ENCODE measurements around the gene ABHD11. TPM values are rescaled to one million over a fixed set of nuclear protein-coding genes. Genes with fewer than 3 reads are reported as not detected.

The ABHD11 gene
- total RNA-seq, 5 donors from 2014 or later (not counting 1 experiment from before 2014, with no cell fraction given), result 14.5 to 24.3 (median 18.8) TPM

DNA sequence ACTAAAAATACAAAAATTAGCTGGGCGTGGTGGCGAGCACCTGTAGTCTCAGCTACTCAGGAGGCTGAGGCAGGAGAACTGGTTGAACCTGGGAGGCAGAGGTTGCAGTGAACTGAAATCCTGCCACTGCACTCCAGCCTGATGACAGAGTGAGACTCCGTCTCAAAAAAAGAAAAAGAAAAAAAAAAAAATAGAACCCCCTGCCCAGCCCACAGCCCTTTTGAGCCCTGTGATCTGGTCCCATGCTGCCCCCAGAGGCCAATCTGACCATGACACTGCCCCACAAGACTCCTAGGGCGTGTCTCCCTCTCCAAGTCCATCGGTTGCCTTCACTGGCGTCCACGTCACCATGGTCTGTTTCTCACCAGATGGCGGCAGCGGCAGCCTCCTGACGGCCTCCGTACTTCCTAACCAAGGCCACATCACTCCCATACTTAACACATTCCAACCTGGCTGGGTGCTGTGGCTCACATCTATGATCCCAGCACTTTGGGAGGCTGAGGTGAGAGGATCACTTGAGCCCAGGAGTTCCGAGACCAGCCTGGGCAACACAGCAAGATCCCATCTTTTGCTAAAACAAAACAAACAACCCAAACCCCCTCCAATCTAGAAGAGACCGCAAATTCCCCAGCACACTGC, 37.1 kb downstream of the ABHD11 start:
- ChIA-PET POLR2A (interaction anchor here in 1 of 2 donors (0.7 to 1.1 kb wide), 2 partner anchors 10 to 178 kb away, joined by 4 read pairs; no protein-coding TSS in a partner anchor), CTCF (interaction anchor here in 1 of 2 donors (0.5 to 1.9 kb wide), 5 partner anchors 16 to 144 kb away, joined by 3 to 5 read pairs (median 4); partner anchors contain the start of gene BCL7B)
- Histone ChIP-seq H3K4me3 (ENCODE audit: control insufficient read depth in 1 of 2, extremely low read depth in 1 of 2, low read length in 1 of 2) (no peak overlapping the region), H3K27ac (ENCODE audit: low read length) (no peak overlapping the region), H3K9me3 (no peaks in the 10 kb centered on the region), H3K4me1 (ENCODE audit: control insufficient read depth in 1 of 2, extremely low read depth in 1 of 2, insufficient read depth in 2 of 2, low read length in 2 of 2) (peaks cover 0 to 10% of the 10 kb centered on the region in 2 experiments), H3K36me3 (ENCODE audit: control insufficient read depth in 2 of 2, extremely low read depth in 1 of 2, insufficient read depth in 1 of 2, low read length in 1 of 2) (peaks cover 7 to 27% of the 10 kb centered on the region in 2 donors), H3K27me3 (replicated peaks in 1 of 2; ENCODE audit: control insufficient read depth in 2 of 2, extremely low read depth in 1 of 2, insufficient read depth in 2 of 2, low read length in 1 of 2) (no peaks in the 10 kb centered on the region)
- Mint-ChIP-seq H3K27ac (peak overlapping the region in 1 of 2 donors; percentile 43), H3K4me1 (peaks cover 3 to 4% (median 3%) of the 10 kb centered on the region in 3 donors), H3K4me3 (no peak overlapping the region), H3K9me3 (no peaks in the 10 kb centered on the region), H3K27me3 (no peaks in the 10 kb centered on the region), H3K36me3 (peaks cover 31% of the 10 kb centered on the region)
- ATAC-seq (replicated peaks in 1 of 4), result peak in 2 of 4 experiments; percentile 27
- DNase-seq, result peak in 5 of 35 experiments; percentile 17 to 43 (median 33)
- WGBS (ENCODE audit: insufficient coverage), result 87% methylated on average over 4 of the region's 13 CpGs

DNA sequence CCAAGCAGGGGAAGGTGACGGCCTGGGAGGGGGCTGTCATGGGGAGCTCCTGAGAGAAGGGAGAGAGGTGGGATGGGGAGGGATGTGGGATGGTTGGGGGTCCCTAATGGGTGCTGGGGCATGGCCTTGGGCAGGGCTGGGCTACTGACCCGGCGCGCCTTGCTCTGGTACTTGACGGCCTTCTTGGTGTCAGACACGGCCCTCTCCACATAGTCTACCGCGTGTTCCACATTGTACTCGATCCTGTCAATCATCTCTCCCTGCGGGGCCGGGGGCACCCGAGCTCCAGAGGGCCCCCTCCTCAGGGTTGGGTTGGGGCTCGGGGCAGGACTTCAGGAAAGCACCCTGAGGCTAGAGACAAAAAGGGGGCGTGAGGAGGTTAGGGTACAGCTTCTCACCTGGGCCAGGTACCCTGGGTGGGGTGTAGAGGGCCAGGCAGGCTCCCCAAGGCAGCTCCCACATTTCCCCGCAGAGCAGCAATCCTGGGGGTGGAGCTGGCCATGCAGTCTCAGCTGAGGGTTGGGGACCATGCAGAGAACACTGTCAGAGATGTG, 37.9 kb downstream of the ABHD11 start:
- H3K9me3 Mint-ChIP-seq, result no peaks in the 10 kb centered on the region
- DNase-seq (no peak), ATAC-seq (replicated peaks in 1 of 4) (no peak)
- no peaks in the 10 kb centered on the region for H3K9me3 ChIP-seq
- WGBS (ENCODE audit: insufficient coverage), result 92% methylated on average over 14 of the region's 15 CpGs
- peaks cover 0 to 4% (median 3%) of the 10 kb centered on the region in 3 donors for H3K4me1 Mint-ChIP-seq
- H3K27me3 Mint-ChIP-seq, result no peaks in the 10 kb centered on the region
- H3K36me3 Mint-ChIP-seq, result peaks cover 38% of the 10 kb centered on the region
- H3K4me3 Mint-ChIP-seq, result no peak overlapping the region
- peaks cover 0 to 10% of the 10 kb centered on the region in 2 experiments for H3K4me1 ChIP-seq (ENCODE audit: control insufficient read depth in 1 of 2, extremely low read depth in 1 of 2, insufficient read depth in 2 of 2, low read length in 2 of 2)
- peaks cover 8 to 35% of the 10 kb centered on the region in 2 donors for H3K36me3 ChIP-seq (ENCODE audit: control insufficient read depth in 2 of 2, extremely low read depth in 1 of 2, insufficient read depth in 1 of 2, low read length in 1 of 2)
- no peak overlapping the region for H3K27ac ChIP-seq (ENCODE audit: low read length)
- H3K27me3 ChIP-seq (replicated peaks in 1 of 2; ENCODE audit: control insufficient read depth in 2 of 2, extremely low read depth in 1 of 2, insufficient read depth in 2 of 2, low read length in 1 of 2), result no peaks in the 10 kb centered on the region
- ChIA-PET CTCF (interaction anchor here in 1 of 2 donors (0.7 to 1.9 kb wide), 3 partner anchors 17 to 143 kb away, joined by 3 to 4 read pairs (median 3); partner anchors contain the start of gene BCL7B), POLR2A (interaction anchor here in 1 of 2 donors (0.6 to 1.1 kb wide), 3 partner anchors 9 to 179 kb away, joined by 4 to 5 read pairs (median 4); no protein-coding TSS in a partner anchor)
- H3K4me3 ChIP-seq (ENCODE audit: control insufficient read depth in 1 of 2, extremely low read depth in 1 of 2, low read length in 1 of 2), result no peak overlapping the region
- no peak overlapping the region for H3K27ac Mint-ChIP-seq

DNA sequence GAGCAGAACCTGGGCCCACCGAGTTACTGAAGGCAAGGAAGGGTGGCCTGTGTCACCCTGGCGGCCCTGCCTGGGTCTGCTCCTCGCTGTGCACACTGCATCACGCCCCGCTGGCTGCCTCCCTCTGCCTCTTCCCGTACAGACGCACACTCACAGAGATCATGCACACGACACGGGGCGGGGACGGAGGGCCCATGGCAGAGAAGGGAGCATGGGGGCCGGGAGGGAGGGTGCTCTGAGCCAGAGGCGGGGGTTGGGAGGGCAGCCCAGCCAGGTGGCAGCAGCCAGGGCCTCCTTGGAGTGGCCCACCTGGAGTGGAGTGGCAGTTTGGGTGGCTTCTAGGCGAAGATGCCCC, 38.6 kb downstream of the ABHD11 start:
- DNase-seq, result no peak
- POLR2A ChIA-PET, result interaction anchor here in 1 of 2 donors (1.1 kb wide), 1 partner anchor 9 kb away, joined by 4 read pairs; no protein-coding TSS in a partner anchor
- no peak overlapping the region for H3K27ac ChIP-seq (ENCODE audit: low read length)
- Mint-ChIP-seq H3K36me3 (peaks cover 42% of the 10 kb centered on the region), H3K27me3 (no peaks in the 10 kb centered on the region), H3K4me1 (peaks cover 0 to 4% (median 3%) of the 10 kb centered on the region in 3 donors), H3K4me3 (no peak overlapping the region), H3K27ac (no peak overlapping the region), H3K9me3 (no peaks in the 10 kb centered on the region)
- H3K36me3 ChIP-seq (ENCODE audit: control insufficient read depth in 2 of 2, extremely low read depth in 1 of 2, insufficient read depth in 1 of 2, low read length in 1 of 2), result peaks cover 12 to 41% of the 10 kb centered on the region in 2 donors
- H3K4me1 ChIP-seq (ENCODE audit: control insufficient read depth in 1 of 2, extremely low read depth in 1 of 2, insufficient read depth in 2 of 2, low read length in 2 of 2), result peaks cover 0 to 10% of the 10 kb centered on the region in 2 experiments
- H3K9me3 ChIP-seq, result no peaks in the 10 kb centered on the region
- no peak for ATAC-seq (replicated peaks in 1 of 4)
- no peak overlapping the region for H3K4me3 ChIP-seq (ENCODE audit: control insufficient read depth in 1 of 2, extremely low read depth in 1 of 2, low read length in 1 of 2)
- CTCF ChIA-PET, result no interaction called here
- WGBS (ENCODE audit: insufficient coverage), result 96% methylated on average over 13 of the region's 14 CpGs
- no peaks in the 10 kb centered on the region for H3K27me3 ChIP-seq (replicated peaks in 1 of 2; ENCODE audit: control insufficient read depth in 2 of 2, extremely low read depth in 1 of 2, insufficient read depth in 2 of 2, low read length in 1 of 2)

DNA sequence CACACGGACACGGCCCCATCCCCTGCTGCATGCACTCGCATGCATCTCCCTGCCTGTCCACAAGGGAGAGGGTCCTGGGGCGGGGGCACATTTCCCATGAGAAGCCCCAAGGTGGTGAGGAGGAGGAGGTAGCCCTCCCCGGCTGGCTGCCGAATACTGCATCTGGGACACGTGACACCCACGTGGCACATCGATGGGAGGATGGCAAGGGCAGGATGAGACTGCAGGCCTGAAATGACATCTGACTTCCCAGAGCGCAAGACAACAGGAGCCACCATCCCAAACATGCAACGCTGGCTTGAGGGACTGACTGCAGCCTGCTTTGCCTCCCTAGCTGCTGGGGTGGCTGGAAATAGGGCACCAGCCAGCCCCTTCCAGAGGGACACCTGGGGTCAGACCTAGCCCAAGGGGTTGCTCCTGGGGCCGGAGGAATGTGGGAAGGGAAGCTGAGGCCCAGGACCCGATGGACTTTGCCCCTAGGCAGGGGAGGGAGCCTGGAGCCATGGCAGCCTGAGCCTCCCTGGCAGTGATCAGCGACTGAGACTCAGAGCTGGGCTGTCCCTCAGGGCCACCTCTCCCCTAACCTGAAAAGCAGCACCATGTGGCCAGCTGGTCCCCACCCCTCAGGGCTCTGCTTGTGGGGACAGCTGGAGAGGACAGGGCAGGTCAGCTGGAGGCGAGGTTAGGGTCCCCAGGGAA, 39.1 kb downstream of the ABHD11 start:
- ChIA-PET CTCF (no interaction called here), POLR2A (no interaction called here)
- H3K9me3 Mint-ChIP-seq, result no peaks in the 10 kb centered on the region
- Histone ChIP-seq H3K36me3 (ENCODE audit: control insufficient read depth in 2 of 2, extremely low read depth in 1 of 2, insufficient read depth in 1 of 2, low read length in 1 of 2) (peaks cover 17 to 46% of the 10 kb centered on the region in 2 donors), H3K27ac (ENCODE audit: low read length) (no peak overlapping the region), H3K4me1 (ENCODE audit: control insufficient read depth in 1 of 2, extremely low read depth in 1 of 2, insufficient read depth in 2 of 2, low read length in 2 of 2) (peaks cover 0 to 10% of the 10 kb centered on the region in 2 experiments), H3K4me3 (ENCODE audit: control insufficient read depth in 1 of 2, extremely low read depth in 1 of 2, low read length in 1 of 2) (no peak overlapping the region), H3K27me3 (replicated peaks in 1 of 2; ENCODE audit: control insufficient read depth in 2 of 2, extremely low read depth in 1 of 2, insufficient read depth in 2 of 2, low read length in 1 of 2) (no peaks in the 10 kb centered on the region), H3K9me3 (no peaks in the 10 kb centered on the region)
- H3K4me3 Mint-ChIP-seq, result no peak overlapping the region
- no peak overlapping the region for H3K27ac Mint-ChIP-seq
- H3K4me1 Mint-ChIP-seq, result peaks cover 0 to 4% (median 3%) of the 10 kb centered on the region in 3 donors
- DNase-seq (no peak), ATAC-seq (replicated peaks in 1 of 4) (no peak)
- peaks cover 45% of the 10 kb centered on the region for H3K36me3 Mint-ChIP-seq
- no peaks in the 10 kb centered on the region for H3K27me3 Mint-ChIP-seq
- 90% methylated on average over 15 of the region's 15 CpGs for WGBS (ENCODE audit: insufficient coverage)

DNA sequence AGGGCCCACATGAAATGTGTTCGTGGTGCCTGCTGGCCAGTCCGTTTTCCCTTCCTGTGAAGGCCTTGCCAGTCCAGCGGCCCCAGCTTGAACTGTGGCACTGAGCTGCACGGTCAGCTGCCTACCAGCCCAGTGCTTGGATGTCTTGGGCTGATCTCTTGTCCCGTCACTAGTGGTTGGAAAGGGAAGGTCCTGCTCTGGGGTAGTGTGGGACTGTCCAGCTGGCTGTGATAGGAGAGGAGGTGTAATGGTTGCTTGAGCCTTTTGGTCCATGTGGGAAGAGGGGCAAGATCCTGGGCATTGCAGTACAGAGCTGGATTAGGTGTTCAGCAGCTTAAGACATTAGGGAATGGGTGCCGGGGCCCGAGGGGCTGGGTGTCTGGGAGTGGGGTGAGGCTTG, 40.2 kb downstream of the ABHD11 start:
- CTCF ChIA-PET, result interaction anchor here in 1 of 2 donors (0.6 kb wide), 3 partner anchors 49 to 225 kb away, joined by 3 to 4 read pairs (median 3); no protein-coding TSS in a partner anchor
- ATAC-seq (replicated peaks in 1 of 4) (no peak), DNase-seq (no peak)
- peaks cover 0 to 4% (median under 1%) of the 10 kb centered on the region in 3 donors for H3K4me1 Mint-ChIP-seq
- Histone ChIP-seq H3K4me1 (ENCODE audit: control insufficient read depth in 1 of 2, extremely low read depth in 1 of 2, insufficient read depth in 2 of 2, low read length in 2 of 2) (peaks cover 0 to 2% of the 10 kb centered on the region in 2 experiments), H3K9me3 (no peaks in the 10 kb centered on the region), H3K27ac (ENCODE audit: low read length) (no peak overlapping the region), H3K27me3 (replicated peaks in 1 of 2; ENCODE audit: control insufficient read depth in 2 of 2, extremely low read depth in 1 of 2, insufficient read depth in 2 of 2, low read length in 1 of 2) (no peaks in the 10 kb centered on the region), H3K36me3 (ENCODE audit: control insufficient read depth in 2 of 2, extremely low read depth in 1 of 2, insufficient read depth in 1 of 2, low read length in 1 of 2) (peaks cover 20 to 58% of the 10 kb centered on the region in 2 donors), H3K4me3 (ENCODE audit: control insufficient read depth in 1 of 2, extremely low read depth in 1 of 2, low read length in 1 of 2) (no peak overlapping the region)
- H3K9me3 Mint-ChIP-seq, result no peaks in the 10 kb centered on the region
- H3K4me3 Mint-ChIP-seq, result no peak overlapping the region
- H3K27me3 Mint-ChIP-seq, result no peaks in the 10 kb centered on the region
- H3K27ac Mint-ChIP-seq, result no peak overlapping the region
- WGBS (ENCODE audit: insufficient coverage), result 95% methylated on average over 7 of the region's 7 CpGs
- peaks cover 50% of the 10 kb centered on the region for H3K36me3 Mint-ChIP-seq
- POLR2A ChIA-PET, result interaction anchor here (0.5 to 1.2 kb wide), 7 partner anchors 12 to 113 kb away, joined by 3 to 7 read pairs (median 3); partner anchors contain the start of genes ABHD11 (in 1 of the 2) and MLXIPL (in 1 of the 2)

DNA sequence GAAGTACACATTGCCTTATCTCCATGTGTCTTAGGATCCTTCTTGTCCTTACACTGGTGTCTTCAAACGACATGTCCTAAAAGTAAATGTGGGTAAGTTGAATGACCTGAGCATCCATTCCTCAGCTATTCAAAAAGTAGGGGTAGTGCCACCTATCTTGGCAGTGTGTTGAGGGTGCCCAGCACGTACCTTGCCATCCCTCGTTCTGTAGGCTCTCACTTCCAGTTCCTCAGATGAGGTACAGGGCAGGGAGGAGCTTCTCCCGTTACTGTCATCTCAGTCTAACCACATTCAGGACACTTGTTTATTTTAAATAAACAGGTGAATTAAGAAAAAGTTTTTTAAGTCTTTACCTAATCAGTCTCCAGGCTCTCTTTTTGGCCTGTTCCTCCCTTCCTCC, 42.2 kb downstream of the ABHD11 start:
- Mint-ChIP-seq H3K27ac (no peak overlapping the region), H3K4me3 (no peak overlapping the region), H3K9me3 (no peaks in the 10 kb centered on the region), H3K4me1 (no peaks in the 10 kb centered on the region), H3K36me3 (peaks cover 53% of the 10 kb centered on the region), H3K27me3 (no peaks in the 10 kb centered on the region)
- ChIA-PET CTCF (interaction anchor here in 1 of 2 donors (0.6 to 0.7 kb wide), 2 partner anchors 16 to 33 kb away, joined by 4 to 6 read pairs; no protein-coding TSS in a partner anchor), POLR2A (interaction anchor here in 1 of 2 donors (0.5 to 0.7 kb wide), 2 partner anchors 9 to 16 kb away, joined by 3 read pairs; no protein-coding TSS in a partner anchor)
- DNase-seq (no peak), ATAC-seq (replicated peaks in 1 of 4) (no peak)
- Histone ChIP-seq H3K36me3 (ENCODE audit: control insufficient read depth in 2 of 2, extremely low read depth in 1 of 2, insufficient read depth in 1 of 2, low read length in 1 of 2) (peaks cover 28 to 74% of the 10 kb centered on the region in 2 donors), H3K27me3 (replicated peaks in 1 of 2; ENCODE audit: control insufficient read depth in 2 of 2, extremely low read depth in 1 of 2, insufficient read depth in 2 of 2, low read length in 1 of 2) (no peaks in the 10 kb centered on the region), H3K4me3 (ENCODE audit: control insufficient read depth in 1 of 2, extremely low read depth in 1 of 2, low read length in 1 of 2) (no peak overlapping the region), H3K27ac (ENCODE audit: low read length) (no peak overlapping the region), H3K4me1 (ENCODE audit: control insufficient read depth in 1 of 2, extremely low read depth in 1 of 2, insufficient read depth in 2 of 2, low read length in 2 of 2) (no peaks in the 10 kb centered on the region), H3K9me3 (no peaks in the 10 kb centered on the region)
- WGBS (ENCODE audit: insufficient coverage), result no CpG with 5 or more reads among the region's 4 CpGs
